ENCODE results near the gene SDK1. TPM values are rescaled to one million over a fixed set of nuclear protein-coding genes. Genes with fewer than 3 reads are reported as not detected.

Gene SDK1
- total RNA-seq, 1 experiment from 2014 or later = 9.3 TPM

- TF ChIP-seq CDX4 (CRISPR knock-in tag; IDR thresholded peaks at IDR 0.05; ENCODE audit: borderline replicate concordance) (no peak), NFE2L1 (CRISPR knock-in tag; IDR thresholded peaks at IDR 0.05) (no peak), EMX1 (CRISPR knock-in tag; IDR thresholded peaks at IDR 0.05) (no peak), CBFB (CRISPR knock-in tag; IDR thresholded peaks at IDR 0.05; ENCODE audit: low read depth) (no peak), GTF2I (CRISPR knock-in tag; conservative IDR thresholded peaks at IDR 0.05) (no peak), HMGXB4 (CRISPR knock-in tag; IDR thresholded peaks at IDR 0.05) (no peak), PRRX2 (CRISPR knock-in tag; IDR thresholded peaks at IDR 0.05) (no peak), MAX (CRISPR knock-in tag; IDR thresholded peaks at IDR 0.05) (no peak; the same call in 1 of the 2 replicates)
Measured at GRCh38 chr7:4010923-4011656, 710.0 kb downstream of the SDK1 start (continued).

- Mint-ChIP-seq H3K9me3 (peaks cover 27% of the 10 kb centered on the region), H3K27ac (peak overlapping the region; percentile 72; the same call in 1 of the 2 replicates), H3K36me3 (peaks cover 33% of the 10 kb centered on the region), H3K4me3 (no peak overlapping the region), H3K27me3 (ENCODE audit: low read depth) (peaks cover 2% of the 10 kb centered on the region; the same call in 1 of the 2 replicates), H3K4me1 (peaks cover 53% of the 10 kb centered on the region)
- ATAC-seq (no peak), DNase-seq (ENCODE audit: low spot score) (no peak)
- ChIA-PET POLR2A (no interaction called here), CTCF (no interaction called here)
- no peak for TF ChIP-seq JAZF1 (CRISPR knock-in tag; IDR thresholded peaks at IDR 0.05)
- no peak for TF ChIP-seq STAT6 (CRISPR knock-in tag; conservative IDR thresholded peaks at IDR 0.05; ENCODE audit: low read depth)
- no peak for TF ChIP-seq SP1 (CRISPR knock-in tag; conservative IDR thresholded peaks at IDR 0.05)
- no peak for TF ChIP-seq GABPB1 (CRISPR knock-in tag; IDR thresholded peaks at IDR 0.05)
- TF ChIP-seq ZNF317 (CRISPR knock-in tag; IDR thresholded peaks at IDR 0.05; ENCODE audit: borderline replicate concordance, low read depth) = no peak
- no peak for TF ChIP-seq SMAD4 (CRISPR knock-in tag; IDR thresholded peaks at IDR 0.05)
- no peak for TF ChIP-seq IRF2 (CRISPR knock-in tag; IDR thresholded peaks at IDR 0.05; ENCODE audit: borderline replicate concordance, low read depth)
- TF ChIP-seq USF2 (CRISPR knock-in tag; IDR thresholded peaks at IDR 0.05) = no peak
- no peak for TF ChIP-seq EMX1 (CRISPR knock-in tag; IDR thresholded peaks at IDR 0.05)
- no peak for TF ChIP-seq E2F5 (CRISPR knock-in tag; IDR thresholded peaks at IDR 0.05)
- no peak for TF ChIP-seq ZNF512 (CRISPR knock-in tag; IDR thresholded peaks at IDR 0.05; ENCODE audit: borderline replicate concordance)
- no peak for TF ChIP-seq ZBTB43 (CRISPR knock-in tag; IDR thresholded peaks at IDR 0.05)
- no peak for TF ChIP-seq MAX (CRISPR knock-in tag; IDR thresholded peaks at IDR 0.05)
- no peak for TF ChIP-seq IRF1 (CRISPR knock-in tag; IDR thresholded peaks at IDR 0.05)
- TF ChIP-seq ZNF425 (CRISPR knock-in tag; conservative IDR thresholded peaks at IDR 0.05) = no peak
Measured at GRCh38 chr7:4013793-4014192, 712.7 kb downstream of the SDK1 start.

Data from WTC11 (cell line).